Measurements from ENCODE around the gene MARK2.

MARK2 gene

DNA sequence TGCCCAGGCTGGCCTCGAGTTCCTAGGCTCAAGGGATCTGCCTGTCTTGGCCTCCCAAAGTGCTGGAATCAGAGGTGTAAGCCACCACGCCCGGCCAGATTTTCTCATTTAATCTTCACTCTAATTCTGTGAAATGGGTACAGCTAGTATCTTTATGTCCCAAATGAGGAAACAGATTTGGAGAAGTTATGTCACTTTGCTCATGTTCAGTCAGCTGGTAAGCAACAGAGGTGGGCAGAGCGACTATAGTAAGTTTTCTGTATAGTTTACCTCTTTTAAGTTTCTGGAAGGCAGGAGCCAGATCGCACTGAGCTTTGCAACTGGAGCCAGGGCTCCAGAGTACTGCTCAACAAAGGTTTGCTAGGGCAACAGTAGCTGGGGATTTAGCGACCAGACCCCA, 44.9 kb downstream of the MARK2 start:
- 90% methylated on average over 6 of the region's 6 CpGs for WGBS
- Histone ChIP-seq H3K4me1 (ENCODE audit: insufficient read depth, low read length) (peaks cover 35% of the 10 kb centered on the region), H3K4me3 (ENCODE audit: low read length) (no peak overlapping the region), H3K9ac (ENCODE audit: low read depth, low read length) (no peak overlapping the region), H3K9me3 (ENCODE audit: insufficient read depth, low read depth, low read length) (no peaks in the 10 kb centered on the region), H3K27me3 (ENCODE audit: insufficient read depth, low read length) (no peaks in the 10 kb centered on the region), H3K36me3 (ENCODE audit: insufficient read depth, low read length) (no peaks in the 10 kb centered on the region), H3K27ac (ENCODE audit: low read depth, low read length) (no peak overlapping the region)

DNA sequence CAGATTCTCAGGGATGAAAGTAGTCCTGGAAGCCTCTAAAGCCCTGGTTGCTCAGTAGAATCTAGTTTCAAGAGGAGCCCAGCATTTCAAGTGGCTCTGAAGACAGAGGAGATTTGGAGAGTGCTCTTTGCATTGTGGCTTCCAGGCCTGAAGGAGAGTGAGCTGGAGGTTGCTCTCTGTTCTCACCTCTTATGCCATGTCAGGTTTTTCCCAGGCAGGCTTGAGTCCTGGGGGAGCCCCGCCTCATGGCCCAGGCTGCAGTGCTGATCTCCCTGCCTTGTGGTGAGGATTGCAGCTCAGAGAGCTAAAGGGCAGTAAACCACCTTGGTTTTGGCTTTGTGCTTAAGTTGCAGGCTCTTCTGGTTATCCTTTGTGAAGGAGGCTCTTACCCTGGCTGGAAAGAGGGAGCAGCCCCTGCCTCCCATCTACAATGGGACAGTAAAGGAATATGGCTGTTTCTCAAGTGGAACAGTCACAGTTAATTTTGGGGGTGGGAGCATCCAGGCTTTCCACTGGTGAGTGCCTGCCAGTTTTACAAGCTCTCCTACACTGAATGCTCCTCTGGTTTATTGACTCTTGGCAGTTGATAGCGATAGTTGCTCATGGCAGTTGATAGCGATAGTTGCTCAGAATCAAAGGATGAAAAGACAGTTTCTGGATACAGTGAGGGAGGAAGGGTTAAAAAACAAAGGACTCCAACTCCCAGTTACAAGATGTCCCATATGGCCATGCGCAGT, 45.5 kb downstream of the MARK2 start:
- Histone ChIP-seq H3K27me3 (ENCODE audit: insufficient read depth, low read length) (no peaks in the 10 kb centered on the region), H3K27ac (ENCODE audit: low read depth, low read length) (peak overlapping the region; percentile 37; the same call in 1 of the 2 replicates), H3K9ac (ENCODE audit: low read depth, low read length) (no peak overlapping the region), H3K36me3 (ENCODE audit: insufficient read depth, low read length) (no peaks in the 10 kb centered on the region; the same call in 1 of the 2 replicates), H3K4me1 (ENCODE audit: insufficient read depth, low read length) (peaks cover 35% of the 10 kb centered on the region), H3K4me3 (ENCODE audit: low read length) (no peak overlapping the region), H3K9me3 (ENCODE audit: insufficient read depth, low read depth, low read length) (no peaks in the 10 kb centered on the region)
- WGBS = 97% methylated on average over 4 of the region's 4 CpGs

DNA sequence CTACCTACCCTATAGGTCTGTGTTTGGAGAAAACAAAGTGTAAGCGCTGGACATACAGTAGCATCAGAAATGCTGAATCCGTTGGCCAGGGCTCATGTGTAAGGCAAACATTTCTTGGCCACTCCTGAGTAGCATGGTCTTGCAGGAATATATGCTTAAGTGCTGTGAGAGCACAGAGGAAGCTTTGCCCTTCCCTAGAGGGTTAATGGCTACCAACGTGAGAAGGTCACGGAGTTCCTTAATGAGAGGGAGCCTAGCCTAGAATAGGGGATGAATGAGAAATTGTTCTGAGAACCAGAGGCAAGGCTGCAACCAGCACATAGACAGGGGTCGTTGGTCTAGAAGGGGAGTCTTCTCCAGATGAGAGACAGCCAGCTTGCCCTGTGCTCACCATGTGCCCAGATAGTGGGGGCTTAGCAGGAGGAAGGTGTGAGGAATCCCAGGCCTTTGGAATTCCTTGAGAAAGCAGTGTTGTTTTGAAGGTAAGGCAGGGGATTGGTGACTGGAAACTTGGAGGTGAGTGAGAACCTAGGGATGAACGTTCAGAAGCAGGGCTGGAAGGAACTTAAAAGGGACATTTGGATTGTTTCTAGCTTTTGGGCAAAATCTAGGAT, 48.6 kb downstream of the MARK2 start:
- peaks cover 20% of the 10 kb centered on the region for H3K4me1 ChIP-seq (ENCODE audit: insufficient read depth, low read length)
- no peaks in the 10 kb centered on the region for H3K9me3 ChIP-seq (ENCODE audit: insufficient read depth, low read depth, low read length)
- 69% methylated on average over 6 of the region's 6 CpGs for WGBS
- H3K4me3 ChIP-seq (ENCODE audit: low read length) = 0 out of 2 replicates have a peak overlapping the region, but pooled peaks have one; percentile 15
- H3K36me3 ChIP-seq (ENCODE audit: insufficient read depth, low read length) = no peaks in the 10 kb centered on the region; the same call in 1 of the 2 replicates
- H3K27ac ChIP-seq (ENCODE audit: low read depth, low read length) = peak overlapping the region; percentile 73; the same call in 1 of the 2 replicates
- H3K9ac ChIP-seq (ENCODE audit: low read depth, low read length) = no peak overlapping the region
- no peaks in the 10 kb centered on the region for H3K27me3 ChIP-seq (ENCODE audit: insufficient read depth, low read length)

GRCh38 chr11:63888170-63889086, 49.5 kb downstream of the MARK2 start:
- peak overlapping the region; percentile 87 for H3K27ac ChIP-seq (ENCODE audit: low read depth, low read length)
- H3K4me1 ChIP-seq (ENCODE audit: insufficient read depth, low read length) = peaks cover 17% of the 10 kb centered on the region
- H3K27me3 ChIP-seq (ENCODE audit: insufficient read depth, low read length) = no peaks in the 10 kb centered on the region
- peaks cover 2% of the 10 kb centered on the region; the same call in 1 of the 2 replicates for H3K36me3 ChIP-seq (ENCODE audit: insufficient read depth, low read length)
- H3K9me3 ChIP-seq (ENCODE audit: insufficient read depth, low read depth, low read length) = no peaks in the 10 kb centered on the region
- peak overlapping the region; percentile 28 for H3K4me3 ChIP-seq (ENCODE audit: low read length)
- 49% methylated on average over 24 of the region's 25 CpGs for WGBS
- peak overlapping the region; percentile 61 for H3K9ac ChIP-seq (ENCODE audit: low read depth, low read length)

- peaks cover 4% of the 10 kb centered on the region; the same call in 1 of the 2 replicates for H3K36me3 ChIP-seq (ENCODE audit: insufficient read depth, low read length)
- H3K9ac ChIP-seq (ENCODE audit: low read depth, low read length) = no peak overlapping the region
- no peaks in the 10 kb centered on the region for H3K27me3 ChIP-seq (ENCODE audit: insufficient read depth, low read length)
- H3K4me3 ChIP-seq (ENCODE audit: low read length) = no peak overlapping the region
- H3K27ac ChIP-seq (ENCODE audit: low read depth, low read length) = no peak overlapping the region
- peaks cover 17% of the 10 kb centered on the region for H3K4me1 ChIP-seq (ENCODE audit: insufficient read depth, low read length)
- 95% methylated on average over 6 of the region's 6 CpGs for whole genome bisulfite sequencing
- no peaks in the 10 kb centered on the region for H3K9me3 ChIP-seq (ENCODE audit: insufficient read depth, low read depth, low read length)
Observed at GRCh38 chr11:63889344-63889743, 50.4 kb downstream of the MARK2 start.

DNA sequence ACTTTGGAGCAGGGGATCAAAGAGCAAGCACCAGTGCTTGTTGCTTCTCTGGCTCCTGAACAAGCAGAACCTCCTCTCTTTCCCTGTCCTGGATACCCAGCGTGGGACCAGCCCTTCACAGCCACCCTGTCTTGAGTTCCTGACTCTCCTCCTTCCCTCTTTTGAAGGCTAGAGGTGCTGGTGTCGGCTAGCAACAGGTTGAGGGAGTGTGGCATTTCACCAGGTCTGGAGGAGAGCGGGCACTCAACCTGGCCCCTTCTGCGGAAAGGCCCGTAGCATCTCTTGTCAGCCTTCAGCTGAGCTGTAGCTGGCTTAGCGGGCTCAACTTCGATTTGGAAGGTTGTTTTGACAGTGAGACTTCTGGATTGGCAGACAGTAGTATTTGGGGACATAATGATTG, 51.5 kb downstream of the MARK2 start:
- H3K27ac ChIP-seq (ENCODE audit: low read depth, low read length) = no peak overlapping the region
- no peaks in the 10 kb centered on the region for H3K9me3 ChIP-seq (ENCODE audit: insufficient read depth, low read depth, low read length)
- H3K27me3 ChIP-seq (ENCODE audit: insufficient read depth, low read length) = no peaks in the 10 kb centered on the region
- no peak overlapping the region for H3K9ac ChIP-seq (ENCODE audit: low read depth, low read length)
- no peak overlapping the region for H3K4me3 ChIP-seq (ENCODE audit: low read length)
- H3K36me3 ChIP-seq (ENCODE audit: insufficient read depth, low read length) = peaks cover 11% of the 10 kb centered on the region
- WGBS = 86% methylated on average over 7 of the region's 7 CpGs
- H3K4me1 ChIP-seq (ENCODE audit: insufficient read depth, low read length) = peaks cover 17% of the 10 kb centered on the region

GRCh38 chr11:63892228-63892627, 53.3 kb downstream of the MARK2 start:
- H3K9ac ChIP-seq (ENCODE audit: low read depth, low read length) = no peak overlapping the region
- H3K4me3 ChIP-seq (ENCODE audit: low read length) = no peak overlapping the region
- peaks cover 16% of the 10 kb centered on the region for H3K4me1 ChIP-seq (ENCODE audit: insufficient read depth, low read length)
- no peaks in the 10 kb centered on the region for H3K27me3 ChIP-seq (ENCODE audit: insufficient read depth, low read length)
- WGBS = 70% methylated on average over 3 of the region's 3 CpGs
- no peak overlapping the region for H3K27ac ChIP-seq (ENCODE audit: low read depth, low read length)
- H3K9me3 ChIP-seq (ENCODE audit: insufficient read depth, low read depth, low read length) = no peaks in the 10 kb centered on the region
- H3K36me3 ChIP-seq (ENCODE audit: insufficient read depth, low read length) = peaks cover 28% of the 10 kb centered on the region

DNA sequence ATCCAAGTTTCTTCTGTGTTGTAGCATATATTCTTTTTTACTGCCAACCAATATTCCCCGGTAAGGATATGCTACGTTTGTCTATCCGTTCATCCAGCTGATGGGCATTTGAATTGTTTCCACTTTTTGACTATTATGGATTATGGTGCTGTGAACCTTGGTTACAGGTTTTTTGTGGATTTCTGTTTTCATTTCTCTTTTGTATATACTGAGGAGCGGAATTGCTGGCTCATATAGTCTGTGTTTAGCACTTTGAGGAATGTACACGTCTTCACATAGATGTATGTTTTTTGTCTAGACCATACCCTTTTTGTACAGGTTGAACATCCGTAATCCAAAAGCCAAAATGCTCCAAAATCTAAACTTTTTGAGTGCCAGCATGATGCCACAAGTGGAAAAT, 54.4 kb downstream of the MARK2 start:
- Histone ChIP-seq H3K9ac (ENCODE audit: low read depth, low read length) (no peak overlapping the region), H3K36me3 (ENCODE audit: insufficient read depth, low read length) (peaks cover 39% of the 10 kb centered on the region), H3K4me3 (ENCODE audit: low read length) (no peak overlapping the region), H3K27ac (ENCODE audit: low read depth, low read length) (no peak overlapping the region), H3K27me3 (ENCODE audit: insufficient read depth, low read length) (no peaks in the 10 kb centered on the region), H3K9me3 (ENCODE audit: insufficient read depth, low read depth, low read length) (no peaks in the 10 kb centered on the region), H3K4me1 (ENCODE audit: insufficient read depth, low read length) (peaks cover 6% of the 10 kb centered on the region)
- 96% methylated on average over 6 of the region's 6 CpGs for WGBS

- Histone ChIP-seq H3K4me3 (ENCODE audit: low read length) (no peak overlapping the region), H3K9me3 (ENCODE audit: insufficient read depth, low read depth, low read length) (no peaks in the 10 kb centered on the region), H3K27me3 (ENCODE audit: insufficient read depth, low read length) (no peaks in the 10 kb centered on the region), H3K27ac (ENCODE audit: low read depth, low read length) (no peak overlapping the region), H3K4me1 (ENCODE audit: insufficient read depth, low read length) (no peaks in the 10 kb centered on the region), H3K9ac (ENCODE audit: low read depth, low read length) (no peak overlapping the region), H3K36me3 (ENCODE audit: insufficient read depth, low read length) (peaks cover 66% of the 10 kb centered on the region)
- WGBS = 93% methylated on average over 4 of the region's 4 CpGs
Observed at GRCh38 chr11:63896071-63896470, 57.2 kb downstream of the MARK2 start.

DNA sequence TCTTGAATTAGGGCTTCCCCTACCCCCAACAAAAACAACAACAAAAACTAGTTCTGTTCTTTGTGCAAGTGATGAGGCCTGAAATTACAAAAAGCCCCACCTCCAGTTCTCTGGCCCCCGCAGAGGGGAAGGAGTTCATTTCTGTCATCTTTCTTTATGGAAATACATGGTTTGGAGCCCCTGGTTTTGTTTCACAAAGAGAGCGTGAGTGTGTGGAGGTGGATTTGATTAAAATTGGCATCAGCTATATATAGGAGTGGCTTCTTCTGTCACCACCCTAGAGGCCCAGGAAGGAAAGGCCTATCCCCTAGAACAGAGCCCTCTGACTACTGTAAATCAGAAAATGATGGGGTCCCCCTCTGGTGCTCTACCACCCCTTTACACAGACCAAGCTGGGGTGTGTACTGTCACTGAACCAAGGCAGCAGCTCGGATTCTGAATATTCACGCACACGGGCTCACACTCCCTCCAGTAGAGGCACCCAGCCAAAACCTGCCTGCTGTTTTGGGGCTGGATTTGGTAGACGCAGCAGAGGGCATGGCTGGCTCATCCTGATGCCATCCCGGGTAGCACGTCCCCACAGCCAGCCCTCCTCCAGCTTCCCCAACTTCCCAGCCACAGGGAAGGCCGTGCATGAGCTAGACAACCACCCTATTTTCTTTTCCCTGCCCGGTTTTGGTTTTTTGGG, 58.7 kb downstream of the MARK2 start:
- Histone ChIP-seq H3K4me1 (ENCODE audit: insufficient read depth, low read length) (no peaks in the 10 kb centered on the region), H3K27ac (ENCODE audit: low read depth, low read length) (no peak overlapping the region), H3K9ac (ENCODE audit: low read depth, low read length) (no peak overlapping the region), H3K9me3 (ENCODE audit: insufficient read depth, low read depth, low read length) (no peaks in the 10 kb centered on the region), H3K36me3 (ENCODE audit: insufficient read depth, low read length) (peaks cover 80% of the 10 kb centered on the region), H3K27me3 (ENCODE audit: insufficient read depth, low read length) (no peaks in the 10 kb centered on the region), H3K4me3 (ENCODE audit: low read length) (no peak overlapping the region)
- WGBS = 98% methylated on average over 10 of the region's 10 CpGs
